Activated CD8-positive, alpha-beta memory T cell treated with anti-CD3 and anti-CD28 coated beads, Interleukin-2, amount 50 U/mL, for 24 hours (primary cell): ENCODE results near the gene HMMR.
"Not testable (repeated sequence)": the region's sequence is repeated elsewhere in the genome, so short reads cannot be mapped to it uniquely, and the experiment has no call there.

ENCODE experiments used
- DNase-seq: peaks from one replicate; pipeline ENCODE4 v3.0.0-alpha.2; 2020; ENCODE audit errors: extremely low read depth

Gene HMMR

DNA sequence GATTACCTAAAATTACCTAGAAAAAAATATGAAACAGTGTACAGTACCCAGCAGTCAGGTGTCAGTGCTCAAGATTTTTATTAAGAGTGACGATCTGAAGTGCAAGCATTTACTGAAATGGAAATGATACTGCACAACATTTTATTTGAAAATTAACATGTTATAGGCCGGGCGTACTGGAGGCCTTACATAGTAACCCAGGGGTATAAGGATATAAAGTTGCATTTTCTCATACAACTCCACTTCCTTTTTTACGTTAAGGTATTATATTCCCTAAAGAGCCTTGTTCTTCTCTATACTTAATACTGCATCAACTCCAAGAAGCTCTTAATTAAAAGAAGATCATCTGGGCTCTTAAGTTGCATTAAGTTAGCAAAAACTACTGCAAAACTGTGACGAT is 48.3 kb downstream of the HMMR start:
- no peak for DNase-seq

DNA sequence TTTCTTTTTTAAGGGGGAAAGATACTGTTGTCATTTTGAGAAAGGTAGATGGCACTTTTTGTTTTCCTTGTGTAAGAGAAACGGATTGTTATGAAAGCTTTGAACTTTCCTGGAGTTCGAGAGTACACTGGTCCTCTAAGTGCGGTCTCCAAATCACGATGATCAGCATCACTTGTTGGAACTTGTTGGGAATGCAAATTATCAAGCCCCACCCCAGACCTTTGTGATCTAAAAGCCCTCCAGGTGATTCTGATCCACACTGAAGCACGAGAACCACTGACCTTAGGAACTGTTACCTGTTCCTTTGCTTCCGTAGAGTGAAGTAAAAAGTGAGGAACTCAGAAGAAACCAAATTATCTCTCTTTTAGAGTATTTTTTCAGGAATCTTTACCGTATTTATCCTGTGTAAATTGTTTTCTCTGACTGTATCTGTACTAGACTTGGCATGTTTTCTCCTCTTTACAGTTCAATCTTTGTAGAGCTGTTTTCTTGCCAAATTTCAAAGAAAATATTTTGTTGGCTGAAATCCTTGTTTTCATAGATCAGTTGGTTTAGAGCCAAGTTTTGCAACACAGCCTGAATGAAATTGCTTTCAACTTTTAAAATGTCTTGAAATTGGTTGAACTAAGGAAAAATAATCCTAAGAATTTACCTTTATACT is 49.0 kb downstream of the HMMR start:
- no peak for DNase-seq

DNA sequence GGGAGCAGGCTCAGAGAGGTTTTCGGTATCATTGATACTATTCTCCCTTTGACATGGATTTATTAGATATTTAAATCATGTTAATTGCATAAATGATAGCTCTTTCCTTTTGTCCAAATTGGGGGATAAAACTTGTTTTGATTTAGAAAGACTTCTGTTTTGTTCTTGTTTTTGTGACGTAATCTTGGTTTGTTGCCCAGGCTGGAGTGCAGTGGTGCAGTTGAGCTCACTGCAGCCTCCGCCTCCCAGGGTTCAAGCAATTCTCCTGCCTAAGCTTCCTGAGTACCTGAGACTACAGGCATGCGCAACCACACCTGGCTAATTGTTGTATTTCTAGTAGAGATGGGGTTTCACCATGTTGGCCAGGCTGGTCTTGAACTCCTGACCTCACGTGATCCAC is 52.1 kb downstream of the HMMR start:
- DNase-seq, result no peak

DNA sequence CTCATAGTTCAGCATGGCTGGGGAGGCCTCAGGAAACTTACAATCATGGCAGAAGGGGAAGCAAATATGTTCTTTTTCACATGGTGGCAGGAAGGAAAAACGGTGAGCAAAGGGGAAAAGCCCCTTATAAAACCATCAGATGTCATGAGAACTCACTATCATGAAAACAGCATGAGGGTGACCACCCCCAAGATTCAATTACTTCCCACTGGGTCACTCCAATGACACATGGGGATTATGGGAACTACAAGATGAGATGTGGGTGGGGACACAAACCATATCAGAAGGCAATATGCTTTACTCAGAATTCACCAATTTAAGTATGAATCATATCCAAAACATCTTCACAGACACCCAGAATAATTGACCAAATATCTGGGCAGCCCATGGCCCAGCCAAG is 64.7 kb downstream of the HMMR start:
- no peak for DNase-seq

- no peak for DNase-seq
Observed at GRCh38 chr5:163529698-163530097, 69.3 kb downstream of the HMMR start.

GRCh38 chr5:163531272-163531671 is 70.8 kb downstream of the HMMR start:
- DNase-seq, result no peak

DNA sequence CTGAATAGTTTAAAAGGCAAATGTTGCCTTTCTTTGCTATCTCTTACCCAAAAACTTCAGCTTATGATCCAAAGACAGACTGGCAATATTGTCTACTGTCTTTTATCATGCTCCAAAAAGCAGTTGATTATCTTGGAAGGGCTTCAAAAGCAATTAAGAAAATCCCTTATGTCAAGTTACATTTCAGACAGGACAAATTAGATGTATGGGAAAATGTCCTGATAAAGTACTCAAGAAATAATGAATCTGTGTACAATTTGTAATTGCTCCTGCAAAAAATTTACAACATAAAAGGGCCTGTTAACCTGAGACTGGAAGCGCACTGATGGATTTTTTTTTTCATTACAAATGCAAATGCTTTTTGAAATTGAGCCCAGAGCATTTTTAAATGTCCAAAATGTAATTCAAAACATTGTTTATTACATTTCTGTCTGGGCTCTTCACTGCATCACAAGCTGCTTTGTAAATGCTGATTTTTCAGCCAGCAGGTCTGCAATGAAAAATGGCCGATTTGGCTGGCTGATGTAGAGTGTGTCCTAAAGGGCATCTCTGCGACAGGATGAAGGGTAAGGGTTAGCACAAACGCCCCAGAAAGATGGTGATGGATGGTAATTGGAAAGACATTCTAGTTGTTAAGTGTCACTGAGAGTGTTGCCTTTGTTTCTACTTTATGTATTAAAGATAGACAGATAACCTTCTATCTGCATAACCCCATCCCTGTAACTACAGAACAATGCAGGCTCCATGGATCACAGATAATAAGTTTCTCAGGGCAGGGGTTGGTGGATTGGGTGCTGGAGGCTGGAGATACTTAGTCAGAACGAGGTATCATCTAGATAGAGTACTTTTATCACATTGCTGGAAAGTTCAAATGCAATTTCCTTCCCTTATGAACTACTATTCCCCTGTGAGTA is 72.0 kb downstream of the HMMR start:
- no peak for DNase-seq

- DNase-seq, result no peak
Observed at GRCh38 chr5:163533223-163533622, 72.8 kb downstream of the HMMR start.

DNA sequence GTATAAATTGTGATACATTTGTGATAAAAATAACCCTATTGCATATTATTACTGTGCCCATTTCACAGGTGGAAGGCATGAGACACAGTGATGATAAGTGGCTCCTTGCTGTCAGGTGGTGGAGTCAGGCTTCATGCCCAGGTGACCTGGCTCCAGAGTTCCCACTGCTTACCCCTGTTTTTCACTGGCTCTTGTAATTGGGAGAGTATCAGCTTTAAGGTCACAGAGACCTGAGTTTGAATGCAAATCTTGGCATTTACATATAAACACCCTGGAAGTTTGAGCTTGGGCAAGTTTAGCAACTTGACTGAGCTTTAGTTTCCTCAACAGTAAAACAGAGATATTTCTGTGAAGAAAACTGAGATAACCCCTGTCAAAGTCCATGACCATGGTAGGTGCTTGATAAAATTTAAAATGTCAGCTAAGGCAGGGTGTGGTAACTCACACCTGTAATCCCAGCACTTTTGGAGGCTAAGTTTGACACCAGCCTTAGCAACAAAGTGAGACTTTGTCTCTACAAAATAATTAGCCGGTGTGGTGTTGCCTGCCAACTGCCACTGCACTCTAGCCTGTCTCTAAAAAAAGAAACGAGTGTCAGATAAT is 74.2 kb downstream of the HMMR start:
- DNase-seq, result no peak

- DNase-seq, result no peak
Observed at GRCh38 chr5:163535290-163535689, 74.9 kb downstream of the HMMR start.

- not testable (repeated sequence) for DNase-seq
Observed at GRCh38 chr5:163536442-163536841, 76.0 kb downstream of the HMMR start.

DNA sequence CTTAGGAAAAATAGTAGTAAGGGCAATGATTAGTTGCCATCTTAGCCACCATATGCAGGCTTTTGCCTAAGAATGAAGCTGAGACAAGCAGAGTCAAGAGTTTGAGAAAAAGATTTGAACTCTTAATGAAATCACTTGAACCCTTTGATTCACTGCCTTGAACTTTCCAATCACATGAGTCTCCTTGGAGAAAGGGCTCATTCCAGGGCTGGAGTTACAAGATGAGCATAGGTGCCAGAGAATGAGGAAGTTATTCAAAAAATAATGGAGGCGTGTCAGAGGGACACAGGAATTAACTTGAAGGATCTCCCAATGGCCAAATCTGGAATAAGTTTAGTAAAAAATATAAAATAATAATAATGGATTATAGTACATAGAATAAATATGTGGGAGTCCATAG is 80.3 kb downstream of the HMMR start:
- DNase-seq, result no peak
